Measurements from ENCODE around the gene SETBP1. TPM values are rescaled to one million over a fixed set of nuclear protein-coding genes. Genes with fewer than 3 reads are reported as not detected.

The SETBP1 gene
- total RNA-seq, 1 experiment from 2014 or later, result 9.6 TPM

GRCh38 chr18:44802508-44802907 lies 121.8 kb downstream of the SETBP1 start:
- H3K4me1 Mint-ChIP-seq, result peaks cover 19% of the 10 kb centered on the region
- DNase-seq (ENCODE audit: low spot score) (no peak), ATAC-seq (no peak)
- POLR2A ChIA-PET, result no interaction called here
- CTCF ChIA-PET, result no interaction called here
- peaks cover 15% of the 10 kb centered on the region for H3K9me3 Mint-ChIP-seq
- H3K36me3 Mint-ChIP-seq, result peaks cover 14% of the 10 kb centered on the region
- no peak overlapping the region for H3K4me3 Mint-ChIP-seq
- H3K27ac Mint-ChIP-seq, result no peak overlapping the region
- no peaks in the 10 kb centered on the region; the same call in 1 of the 2 replicates for H3K27me3 Mint-ChIP-seq (ENCODE audit: low read depth)
- TF ChIP-seq ATF3 (CRISPR knock-in tag; conservative IDR thresholded peaks at IDR 0.05) (no peak), ETV6 (CRISPR knock-in tag; IDR thresholded peaks at IDR 0.05) (no peak), IRF2 (CRISPR knock-in tag; IDR thresholded peaks at IDR 0.05; ENCODE audit: borderline replicate concordance, low read depth) (no peak), MAX (CRISPR knock-in tag; IDR thresholded peaks at IDR 0.05) (no peak), FOXJ3 (CRISPR knock-in tag; IDR thresholded peaks at IDR 0.05; ENCODE audit: borderline replicate concordance) (no peak), JUN (CRISPR knock-in tag; IDR thresholded peaks at IDR 0.05) (no peak), KAT7 (CRISPR knock-in tag; IDR thresholded peaks at IDR 0.05; ENCODE audit: borderline replicate concordance) (no peak), E2F1 (CRISPR knock-in tag; IDR thresholded peaks at IDR 0.05) (no peak), PRRX2 (CRISPR knock-in tag; IDR thresholded peaks at IDR 0.05) (no peak), AR (CRISPR knock-in tag; IDR thresholded peaks at IDR 0.05) (no peak), ELF4 (CRISPR knock-in tag; IDR thresholded peaks at IDR 0.05; ENCODE audit: low read depth) (no peak), CREB1 (CRISPR knock-in tag; IDR thresholded peaks at IDR 0.05) (no peak), EMX1 (CRISPR knock-in tag; IDR thresholded peaks at IDR 0.05) (no peak), ARID4B (CRISPR knock-in tag; IDR thresholded peaks at IDR 0.05; ENCODE audit: borderline replicate concordance) (no peak), FOXK1 (CRISPR knock-in tag; IDR thresholded peaks at IDR 0.05) (no peak), ZMAT4 (CRISPR knock-in tag; IDR thresholded peaks at IDR 0.05) (no peak), CREM (CRISPR knock-in tag; IDR thresholded peaks at IDR 0.05) (no peak), ZNF232 (CRISPR knock-in tag; IDR thresholded peaks at IDR 0.05) (no peak), ZNF281 (CRISPR knock-in tag; IDR thresholded peaks at IDR 0.05) (no peak)
